Activated naive CD4-positive, alpha-beta T cell (primary cell): ENCODE data around the gene NRTN.
A peak's percentile ranks its signal among the peaks of the same experiment; 100 is the strongest.

ENCODE experiments used
- DNase-seq, 4 experiments: peaks; one replicate each; lab custom pipeline; 2025; lab: John Stamatoyannopoulos, UW

The NRTN gene

GRCh38 chr19:5814852-5815246 lies 10.0 kb downstream of the NRTN start:
- DNase-seq, result no peak

DNA sequence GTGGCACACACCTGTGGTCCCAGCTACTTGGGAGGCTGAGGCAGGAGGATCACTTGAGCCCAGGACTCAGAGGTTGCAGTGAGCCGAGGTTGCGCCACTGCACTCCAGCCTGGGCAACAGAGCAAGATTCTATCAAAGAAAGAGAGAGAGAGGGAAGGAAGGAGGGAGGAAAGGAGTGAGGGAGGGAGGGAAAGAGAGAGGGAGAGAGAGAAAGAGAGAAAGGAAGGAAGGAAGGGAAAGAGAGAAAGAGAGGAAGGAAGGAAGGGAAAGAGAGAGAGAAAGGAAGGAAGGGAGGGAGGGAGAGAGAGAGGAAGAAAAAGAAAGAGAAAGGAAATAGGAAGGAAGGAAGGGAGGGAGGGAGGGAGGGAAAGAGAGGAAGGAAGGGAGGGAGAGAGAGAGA lies 12.4 kb downstream of the NRTN start:
- DNase-seq, result no peak

- DNase-seq, result no peak
These were observed 13.7 kb downstream of the NRTN start for GRCh38 chr19:5818594-5818993.

DNA sequence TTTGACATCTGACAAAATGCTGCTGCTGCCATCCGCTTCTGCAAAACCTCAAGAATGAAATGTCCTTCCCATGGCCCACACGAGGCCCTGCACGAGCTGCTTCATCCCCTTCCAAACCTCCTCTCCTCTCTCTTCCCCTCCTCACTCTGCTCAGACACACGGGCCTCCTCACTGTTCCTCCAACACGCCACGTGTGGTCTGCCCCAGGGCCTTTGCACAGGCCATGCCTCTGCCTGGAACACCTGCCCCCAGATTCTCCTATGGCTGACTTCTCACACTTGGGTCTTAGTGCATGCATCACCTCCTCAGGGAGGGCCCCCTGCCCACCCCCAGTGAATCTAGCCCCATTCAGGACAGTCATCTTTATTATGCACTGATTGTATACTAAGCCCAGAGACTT lies 15.9 kb downstream of the NRTN start:
- DNase-seq, result no peak

GRCh38 chr19:5821521-5822180 lies 16.8 kb downstream of the NRTN start:
- no peak for DNase-seq

DNA sequence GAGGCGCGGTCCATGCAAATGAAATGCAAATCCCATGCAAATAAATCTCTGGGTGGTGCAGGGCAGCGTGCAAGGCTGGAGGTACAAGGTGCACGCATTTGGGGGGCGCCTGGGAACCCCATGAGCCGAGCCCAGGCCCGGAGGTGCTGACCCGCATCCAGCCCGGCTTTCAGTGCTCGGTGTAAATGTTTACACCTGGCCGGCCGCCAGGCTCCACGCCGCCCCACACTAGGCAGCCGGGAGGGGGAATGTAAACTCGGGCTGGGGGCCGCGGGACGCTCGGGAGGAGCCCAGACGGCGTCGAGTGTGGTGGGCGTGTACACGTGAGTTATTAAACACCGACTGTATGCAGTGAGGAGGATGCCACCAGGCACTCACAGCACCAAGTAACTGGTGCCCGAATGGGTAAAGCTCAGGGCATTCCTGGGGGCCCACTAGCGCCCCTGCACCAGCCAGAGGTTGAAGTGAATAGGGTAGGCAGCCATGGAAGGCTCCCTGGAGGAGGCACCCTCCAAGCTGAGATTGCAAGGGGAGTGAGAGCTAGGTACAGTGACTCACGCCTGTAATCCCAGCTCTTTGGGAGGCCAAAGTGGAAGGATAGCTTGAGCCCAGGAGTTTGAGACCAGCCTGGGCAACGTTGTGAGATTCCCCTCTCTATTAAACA lies 17.4 kb downstream of the NRTN start:
- no peak for DNase-seq

DNA sequence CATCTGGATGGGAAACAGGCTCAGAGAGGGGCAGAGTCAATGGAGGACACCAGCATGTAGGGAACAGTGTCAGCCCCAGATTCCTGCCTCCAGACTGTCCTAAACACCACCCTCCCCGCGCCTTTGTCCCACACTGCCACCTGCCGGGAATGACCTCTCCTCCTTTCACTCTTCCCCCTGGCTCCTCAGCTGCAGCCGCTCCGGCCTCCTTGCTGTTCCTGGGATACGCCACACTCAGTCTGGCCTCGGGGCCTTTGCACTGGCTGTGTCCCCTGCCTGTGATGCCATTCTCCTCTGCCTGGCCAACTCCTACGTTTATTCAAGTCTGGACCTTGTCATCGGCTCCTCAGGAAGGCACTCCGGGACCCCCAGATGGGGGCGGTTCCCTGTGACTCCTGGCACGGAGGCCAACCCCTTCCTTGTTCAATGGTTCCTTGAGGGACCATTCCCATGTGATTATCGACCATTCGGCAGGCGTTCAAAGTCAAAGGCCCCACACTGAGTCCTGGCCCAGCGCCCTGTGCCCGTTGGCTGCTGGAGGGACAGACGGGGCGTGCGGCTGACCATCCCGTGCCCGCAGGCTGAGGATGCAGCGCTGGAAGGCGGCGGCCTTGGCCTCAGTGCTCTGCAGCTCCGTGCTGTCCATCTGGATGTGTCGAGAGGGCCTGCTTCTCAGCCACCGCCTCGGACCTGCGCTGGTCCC lies 18.9 kb downstream of the NRTN start:
- DNase-seq, result no peak

DNA sequence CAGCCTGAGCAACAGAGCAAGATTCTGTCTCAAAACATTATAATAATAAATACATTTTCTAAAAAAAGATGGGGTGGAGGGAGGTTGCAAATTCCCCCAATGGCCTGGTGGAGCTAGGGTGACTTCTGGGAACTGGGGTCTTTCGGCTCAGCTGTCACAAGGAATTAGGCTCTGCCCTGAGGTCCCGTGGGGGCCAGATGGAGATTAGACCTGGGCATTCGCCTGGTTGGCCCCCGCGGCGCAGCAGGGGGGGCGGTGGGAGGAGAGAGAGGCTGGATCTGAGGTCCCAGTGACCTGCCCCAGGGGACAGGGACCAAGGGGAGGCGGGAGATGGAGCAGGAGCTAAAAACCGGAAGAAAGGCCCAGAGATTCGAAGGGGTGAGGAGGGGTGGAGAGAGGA lies 19.9 kb downstream of the NRTN start:
- no peak for DNase-seq

GRCh38 chr19:5825178-5825577 lies 20.3 kb downstream of the NRTN start:
- no peak for DNase-seq

DNA sequence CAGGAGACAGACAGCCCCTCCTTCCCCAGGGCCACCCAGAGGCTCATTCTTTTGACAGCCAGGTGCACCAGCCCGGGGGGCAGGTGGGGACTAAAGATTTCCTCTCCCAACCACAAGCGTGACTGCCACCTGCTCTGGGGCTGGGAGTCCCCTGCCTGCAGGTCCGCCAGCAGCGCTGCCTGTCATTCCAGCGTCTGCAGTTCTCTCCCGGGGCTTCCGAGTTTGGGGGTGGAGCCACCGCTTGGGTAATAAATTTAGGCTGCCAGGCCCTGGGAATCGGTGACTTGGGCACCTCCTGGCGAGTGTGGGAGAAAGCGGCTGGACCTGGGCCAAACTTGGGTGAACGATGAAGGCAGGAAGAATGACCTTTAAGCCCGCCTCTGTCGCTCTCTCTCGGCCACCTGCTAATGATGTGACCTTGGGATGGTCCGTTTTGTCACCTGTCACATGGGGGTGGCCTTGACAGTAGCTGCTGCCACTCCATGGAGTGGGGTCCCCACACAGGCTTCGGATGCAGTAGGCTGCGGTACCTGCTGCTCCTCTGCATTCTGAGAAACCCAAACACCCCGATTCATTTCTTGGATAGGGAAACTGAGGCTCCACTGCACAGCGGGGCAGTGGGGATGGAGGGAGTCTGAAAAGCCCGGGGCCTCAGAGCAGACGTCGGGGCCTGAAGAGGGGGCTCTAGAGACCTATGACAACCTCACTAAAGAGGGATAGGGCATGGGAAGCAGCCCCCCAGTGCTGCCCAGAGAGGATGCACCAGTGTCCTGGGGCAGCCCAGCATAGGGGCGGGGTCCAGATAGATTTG lies 21.9 kb downstream of the NRTN start:
- peak in 1 of 4 experiments; percentile 8 for DNase-seq

- DNase-seq, result no peak
These were observed 22.5 kb downstream of the NRTN start for GRCh38 chr19:5827342-5827890.

DNA sequence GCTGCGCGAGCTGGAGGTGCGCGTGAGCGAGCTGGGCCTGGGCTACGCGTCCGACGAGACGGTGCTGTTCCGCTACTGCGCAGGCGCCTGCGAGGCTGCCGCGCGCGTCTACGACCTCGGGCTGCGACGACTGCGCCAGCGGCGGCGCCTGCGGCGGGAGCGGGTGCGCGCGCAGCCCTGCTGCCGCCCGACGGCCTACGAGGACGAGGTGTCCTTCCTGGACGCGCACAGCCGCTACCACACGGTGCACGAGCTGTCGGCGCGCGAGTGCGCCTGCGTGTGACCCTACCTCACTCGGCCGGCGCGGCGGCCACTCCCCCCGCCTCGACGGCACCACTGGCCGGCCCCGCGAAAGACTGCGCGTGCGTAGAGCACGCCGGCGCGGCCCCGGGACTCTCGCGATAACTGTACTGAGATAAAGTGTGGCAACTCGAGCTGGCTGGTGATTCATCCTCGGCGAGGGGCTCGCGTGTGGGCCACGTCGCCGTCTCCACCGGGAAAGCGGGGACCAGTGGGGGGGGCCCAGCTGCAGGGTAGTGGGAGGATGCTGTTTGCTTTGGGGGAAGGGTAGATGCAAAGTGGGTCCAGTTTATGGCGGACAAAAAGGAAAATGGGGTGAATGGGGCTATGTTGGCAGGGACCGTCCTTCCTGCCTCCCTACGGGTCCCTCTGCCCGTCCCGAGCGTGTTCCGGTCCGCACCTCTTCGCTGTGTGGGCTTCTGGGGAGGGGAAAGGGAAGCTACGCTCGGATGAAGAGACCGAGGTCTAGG lies 23.2 kb downstream of the NRTN start:
- DNase-seq, result peak; percentile 82 to 95 (median 88)

DNA sequence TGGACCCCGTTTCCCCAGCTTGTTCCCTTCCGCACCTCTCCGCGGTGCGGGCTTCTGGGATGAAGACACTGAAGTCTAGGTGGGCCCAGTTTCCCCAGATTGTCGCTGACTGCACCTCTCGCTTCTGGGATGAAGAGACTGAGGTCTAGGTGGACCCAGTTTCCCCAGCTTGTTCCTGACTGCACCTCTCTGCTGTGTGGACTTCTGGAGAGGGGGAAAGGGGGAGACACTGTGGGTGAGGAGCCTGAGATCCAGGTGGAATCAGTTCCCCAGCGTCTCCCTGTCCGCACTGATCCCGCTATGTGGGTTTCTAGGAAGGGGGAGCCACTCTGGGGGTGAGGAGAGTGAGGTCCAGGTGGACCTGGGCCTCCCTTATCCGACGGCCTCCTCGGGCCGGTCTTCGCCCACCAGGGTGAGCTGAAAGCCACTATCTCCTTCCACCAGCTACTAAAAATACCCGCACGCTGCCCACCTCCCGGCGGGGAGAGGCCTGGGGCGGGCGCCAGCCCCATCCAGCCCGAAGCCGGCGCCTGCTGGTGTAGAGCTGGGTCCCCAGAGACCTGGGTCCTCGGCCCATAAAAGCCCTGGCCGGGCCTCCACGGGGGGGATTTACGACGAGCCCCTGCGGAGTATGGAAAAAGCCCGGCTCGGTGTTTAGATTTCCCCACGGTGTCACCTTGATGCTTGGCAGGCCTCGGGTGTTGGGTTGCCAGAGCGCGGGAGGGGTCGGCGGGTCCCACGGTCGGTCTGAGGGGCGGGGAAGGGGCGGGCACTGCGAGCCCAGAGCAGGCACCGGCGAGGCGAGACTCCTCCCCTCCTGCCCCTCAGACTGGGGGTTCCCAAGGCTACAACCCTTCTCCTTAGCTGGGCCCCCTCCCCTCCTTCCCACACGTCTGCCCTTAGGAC lies 24.0 kb downstream of the NRTN start:
- peak in 1 of 4 experiments; percentile 15 for DNase-seq

- DNase-seq, result no peak
These were observed 24.9 kb downstream of the NRTN start for GRCh38 chr19:5829567-5830310.

GRCh38 chr19:5831159-5831558 lies 26.3 kb downstream of the NRTN start:
- no peak for DNase-seq

DNA sequence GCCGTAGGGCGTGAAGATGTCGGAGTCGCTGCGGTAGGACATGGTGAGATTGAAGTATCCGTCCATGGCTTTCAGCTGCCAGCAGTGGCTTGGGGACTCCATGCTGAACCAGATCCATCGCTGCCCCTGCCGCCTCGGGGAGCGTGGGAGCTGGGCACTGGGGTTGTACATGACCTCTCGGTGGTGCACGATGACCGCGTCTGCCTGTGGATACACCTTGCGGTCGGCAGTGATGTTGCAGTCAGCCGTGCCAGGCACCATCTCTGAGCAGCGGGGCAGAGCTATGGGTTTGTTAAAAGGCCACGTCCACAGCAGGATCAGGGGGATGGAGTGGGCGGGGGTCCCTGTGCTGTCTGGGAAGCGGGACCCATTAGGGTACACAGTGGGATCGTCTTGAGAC lies 27.2 kb downstream of the NRTN start:
- no peak for DNase-seq

DNA sequence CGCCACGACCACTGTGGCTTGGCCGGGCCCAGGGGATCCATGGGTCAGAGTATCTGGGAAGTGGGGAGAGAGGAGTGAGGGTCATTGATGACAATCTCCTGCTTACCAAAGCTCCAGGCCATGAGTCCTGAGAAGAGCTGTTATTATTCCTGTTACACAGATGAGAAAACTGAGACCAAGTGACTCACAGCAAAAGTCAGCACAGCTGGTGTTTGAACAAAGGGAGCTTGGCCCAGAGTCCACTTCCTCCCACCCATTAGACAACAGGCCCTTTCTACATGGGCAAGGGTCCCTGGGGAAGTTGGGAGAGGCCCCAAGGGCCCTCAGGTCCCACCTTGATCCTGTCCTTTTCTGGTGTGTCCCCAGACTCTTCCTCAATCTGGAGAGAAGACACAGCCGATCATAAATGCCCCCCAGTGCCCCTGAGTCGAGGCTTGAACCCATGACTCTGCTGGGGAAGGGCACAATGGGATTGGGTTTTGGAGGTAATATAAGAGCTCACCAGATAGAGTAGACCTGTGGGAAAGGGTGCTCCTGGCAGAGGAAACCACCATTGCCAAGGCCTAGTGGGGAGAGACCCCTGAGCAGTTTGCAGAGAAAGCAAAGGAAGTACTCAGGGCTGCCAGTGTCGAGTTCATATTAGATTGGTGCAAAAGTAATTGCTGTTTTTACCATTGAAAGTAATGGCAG lies 27.8 kb downstream of the NRTN start:
- no peak for DNase-seq

GRCh38 chr19:5837761-5838352 lies 33.0 kb downstream of the NRTN start:
- DNase-seq, result no peak
